Vagina (tissue), 2 donors: ENCODE data around the gene ZNF488. TPM values are rescaled to one million over a fixed set of nuclear protein-coding genes. Genes with fewer than 3 reads are reported as not detected.
"Not testable (repeated sequence)": the region's sequence is repeated elsewhere in the genome, so short reads cannot be mapped to it uniquely, and the experiment has no call there.

Experiments used
- DNase-seq, 2 donors: peaks; one replicate each; pipeline ENCODE4 v3.0.0-alpha.2; 2017; ENCODE audit errors: extremely low spot score in 2 of 2
- H3K27ac ChIP-seq: fragments of 200-600 bp; sonication (generic); one replicate; pipeline ENCODE4 v1.5.1; 2019
- H3K27me3 ChIP-seq: fragments of 200-600 bp; sonication (generic); one replicate; pipeline ENCODE4 v1.5.1; 2019
- H3K36me3 ChIP-seq, 2 donors: fragments of 200-600 bp; sonication (generic); one replicate each; pipeline ENCODE4 v1.5.1; 2017 to 2019
- H3K4me1 ChIP-seq: fragments of 200-600 bp; sonication (generic); one replicate; pipeline ENCODE4 v1.5.1; 2019
- H3K4me3 ChIP-seq, 2 donors: fragments of 200-600 bp; sonication (generic); 1 replicate in 1 of 2; 2 replicates in 1 of 2; pipeline ENCODE4 v1.5.1; 2016 to 2019
- H3K9me3 ChIP-seq: fragments of 200-600 bp; sonication (generic); one replicate; pipeline ENCODE4 v1.5.1; 2019
- CTCF ChIP-seq, 3 experiments: fragments of 450-650 bp in 2 of 3; fragments of 200-600 bp in 1 of 3; sonication (generic) in 1 of 3; IDR thresholded peaks; one replicate each; pipeline ENCODE4 v1.5.1; 2017 to 2019; ENCODE audit warnings: antibody characterized with exemption in 3 of 3, mild to moderate bottlenecking in 2 of 3, moderate library complexity in 2 of 3
- POLR2A ChIP-seq, 2 donors: fragments of 450-650 bp; IDR thresholded peaks; one replicate each; pipeline ENCODE4 v1.6.1; 2017; ENCODE audit warnings: antibody characterized with exemption in 2 of 2, mild to moderate bottlenecking in 2 of 2, moderate library complexity in 2 of 2
- POLR2AphosphoS5 ChIP-seq, 2 donors: sonication (generic); formaldehyde crosslinking; IDR thresholded peaks; one replicate each; pipeline ENCODE4 v1.9.0; 2017; ENCODE audit warnings: antibody characterized with exemption in 2 of 2, mild to moderate bottlenecking in 2 of 2, low read depth in 1 of 2; ENCODE audit not compliant: insufficient read depth in 1 of 2
- intact Hi-C: fragments of 100-400 bp; cut with DNase I; formaldehyde crosslinking; loops from one replicate; pipeline ENCODE4 v1.15.1; 2023
- total RNA-seq: library from RNA; depleted of rRNA; stranded (reverse); fragments of >200 nt; gene quantifications from one replicate; pipeline ENCODE4 v1.2.3, GENCODE V29; 2016

The ZNF488 gene
- total RNA-seq, 1 donor from 2014 or later: not detected

DNA sequence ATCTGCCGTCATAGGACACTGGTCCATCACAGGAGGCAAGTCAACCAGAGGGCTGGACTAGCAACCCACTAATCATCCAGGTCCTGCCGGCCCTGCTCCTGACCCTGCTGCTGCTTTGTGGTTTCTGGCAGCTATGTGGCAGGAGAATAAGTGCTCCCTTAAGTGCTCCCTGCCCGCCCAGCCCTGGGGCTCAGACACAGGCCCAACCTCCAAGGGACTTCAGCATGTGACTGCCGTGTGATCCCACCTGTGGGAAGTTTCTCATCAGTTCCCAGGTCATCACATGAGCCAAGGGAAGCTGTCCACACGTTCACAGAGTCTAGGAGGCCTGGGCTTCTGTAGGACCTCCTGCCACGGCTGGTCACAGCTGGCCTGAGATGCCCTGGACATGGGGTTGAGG lies 34.2 kb upstream of the ZNF488 start:
- Histone ChIP-seq H3K27me3 (no peaks in the 10 kb centered on the region), H3K36me3 (no peaks in the 10 kb centered on the region), H3K9me3 (no peaks in the 10 kb centered on the region), H3K27ac (no peak overlapping the region), H3K4me1 (no peaks in the 10 kb centered on the region), H3K4me3 (no peak overlapping the region)
- no peak for DNase-seq
- intact Hi-C loops: no loop called here
- TF ChIP-seq POLR2A (IDR thresholded peaks at IDR 0.05) (no peak), CTCF (IDR thresholded peaks at IDR 0.05) (no peak), POLR2AphosphoS5 (IDR thresholded peaks at IDR 0.05; ENCODE audit: insufficient read depth in 1 of 2, low read depth in 1 of 2) (no peak)

GRCh38 chr10:47416305-47417218 lies 32.5 kb upstream of the ZNF488 start:
- DNase-seq, H3K27ac ChIP-seq, intact Hi-C loops, H3K27me3 ChIP-seq, H3K4me3 ChIP-seq, H3K4me1 ChIP-seq, H3K9me3 ChIP-seq, H3K36me3 ChIP-seq: not testable (repeated sequence)

DNA sequence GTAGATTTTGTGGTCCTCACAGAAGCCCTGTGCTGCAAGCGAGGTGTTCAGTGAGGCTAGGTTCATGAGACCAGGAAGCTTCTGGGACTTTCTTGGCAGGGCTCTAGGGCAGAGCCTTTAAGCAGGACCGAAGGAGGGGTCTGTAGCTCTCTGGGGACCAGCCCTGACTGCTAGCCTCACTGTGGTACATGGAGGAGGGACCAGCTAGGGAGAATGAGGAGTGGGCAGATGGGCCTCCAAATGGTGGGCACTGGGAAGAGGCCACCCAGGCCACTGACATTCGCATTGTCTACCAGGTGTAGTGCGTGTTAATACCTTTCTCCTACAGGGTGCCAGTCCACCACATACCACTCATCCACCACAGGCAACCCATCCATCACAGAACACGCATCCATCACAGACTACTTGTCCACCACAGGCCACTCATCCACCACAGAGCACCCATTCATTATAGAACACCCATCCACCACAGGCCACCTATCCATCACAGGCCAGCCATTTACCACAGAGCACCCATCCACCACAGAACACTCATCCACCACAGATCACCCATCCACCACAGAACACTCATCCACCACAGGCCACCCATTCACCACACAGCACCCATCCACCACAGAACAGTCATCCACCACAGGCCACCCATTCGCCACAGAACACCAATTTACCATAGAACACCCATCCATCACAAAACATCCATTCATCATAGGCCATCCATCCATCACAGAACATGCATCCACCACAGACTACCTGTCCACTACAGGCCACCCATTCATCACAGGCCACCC lies 31.6 kb upstream of the ZNF488 start:
- no peaks in the 10 kb centered on the region for H3K36me3 ChIP-seq
- no peaks in the 10 kb centered on the region for H3K27me3 ChIP-seq
- no peak overlapping the region for H3K27ac ChIP-seq
- no peaks in the 10 kb centered on the region for H3K4me1 ChIP-seq
- no peak overlapping the region for H3K4me3 ChIP-seq
- intact Hi-C loops: no loop called here
- TF ChIP-seq POLR2AphosphoS5 (IDR thresholded peaks at IDR 0.05; ENCODE audit: insufficient read depth in 1 of 2, low read depth in 1 of 2): no peak
- TF ChIP-seq CTCF (IDR thresholded peaks at IDR 0.05): no peak
- H3K9me3 ChIP-seq: no peaks in the 10 kb centered on the region
- DNase-seq: no peak

- Histone ChIP-seq H3K27me3 (no peaks in the 10 kb centered on the region), H3K27ac (no peak overlapping the region), H3K4me1 (no peaks in the 10 kb centered on the region), H3K36me3 (no peaks in the 10 kb centered on the region), H3K4me3 (no peak overlapping the region), H3K9me3 (no peaks in the 10 kb centered on the region)
- peak in 1 of 2 donors; percentile 79 for DNase-seq
- intact Hi-C loops: no loop called here
- TF ChIP-seq POLR2A (IDR thresholded peaks at IDR 0.05): no peak
- TF ChIP-seq POLR2AphosphoS5 (IDR thresholded peaks at IDR 0.05; ENCODE audit: insufficient read depth in 1 of 2, low read depth in 1 of 2): no peak
- no peak for TF ChIP-seq CTCF (IDR thresholded peaks at IDR 0.05)
Measured at GRCh38 chr10:47414752-47415519, 30.8 kb upstream of the ZNF488 start.

GRCh38 chr10:47414227-47414592 lies 30.1 kb upstream of the ZNF488 start:
- Histone ChIP-seq H3K36me3 (no peaks in the 10 kb centered on the region), H3K4me1 (no peaks in the 10 kb centered on the region), H3K27ac (no peak overlapping the region), H3K27me3 (no peaks in the 10 kb centered on the region), H3K9me3 (no peaks in the 10 kb centered on the region), H3K4me3 (no peak overlapping the region)
- peak in 1 of 2 donors; percentile 58 for DNase-seq
- intact Hi-C loops: no loop called here
- TF ChIP-seq POLR2AphosphoS5 (IDR thresholded peaks at IDR 0.05; ENCODE audit: insufficient read depth in 1 of 2, low read depth in 1 of 2) (no peak), CTCF (IDR thresholded peaks at IDR 0.05) (no peak), POLR2A (IDR thresholded peaks at IDR 0.05) (no peak)
